SKM-1 treated with dmso at 0.1 percent for 144 hours (cell line): ENCODE data around the gene NPFF.

Experiments
- DNase-seq: peaks from one replicate; lab custom pipeline; 2025; ENCODE audit not compliant: unreplicated experiment; lab: John Stamatoyannopoulos, UW

Gene NPFF

GRCh38 chr12:53514628-53515290, 7.5 kb upstream of the NPFF start:
- no peak for DNase-seq

GRCh38 chr12:53513712-53514410, 6.6 kb upstream of the NPFF start:
- DNase-seq: no peak

GRCh38 chr12:53510181-53510812, 3.0 kb upstream of the NPFF start:
- no peak for DNase-seq

- peak; percentile 63 for DNase-seq
Observed at GRCh38 chr12:53508534-53509170, 1.4 kb upstream of the NPFF start.

GRCh38 chr12:53507603-53507885, 260 bp upstream of the NPFF start:
- DNase-seq: no peak

GRCh38 chr12:53506450-53506785, 866 bp downstream of the NPFF start:
- no peak for DNase-seq

- no peak for DNase-seq
Observed at GRCh38 chr12:53505555-53506449, 1.5 kb downstream of the NPFF start.

- no peak for DNase-seq
Observed at GRCh38 chr12:53505086-53505485, 2.2 kb downstream of the NPFF start.

GRCh38 chr12:53504004-53504920, 3.0 kb downstream of the NPFF start:
- DNase-seq: no peak

GRCh38 chr12:53502983-53503728, 4.1 kb downstream of the NPFF start:
- no peak for DNase-seq

GRCh38 chr12:53502331-53502730, 5.0 kb downstream of the NPFF start:
- no peak for DNase-seq

- DNase-seq: no peak
Observed at GRCh38 chr12:53501615-53502181, 5.6 kb downstream of the NPFF start.

- DNase-seq: peak; percentile 87
Observed at GRCh38 chr12:53500776-53501614, 6.3 kb downstream of the NPFF start, which contains the start of gene TARBP2. Gene TARBP2 (plus strand): TSS chr12:53501283. CDS start chr12:53501409, 126 bp downstream.

- DNase-seq: no peak
Observed at GRCh38 chr12:53500142-53500775, 7.0 kb downstream of the NPFF start.

GRCh38 chr12:53499266-53500141, 7.8 kb downstream of the NPFF start, which contains the start of gene MAP3K12:
Gene MAP3K12 (minus strand): TSS chr12:53499458. CDS start chr12:53487391, 12,067 bp downstream.
- no peak for DNase-seq

GRCh38 chr12:53498235-53498630, 9.1 kb downstream of the NPFF start:
- DNase-seq: no peak
